SU-DHL-6 (cell line): ENCODE measurements around the gene RYR2.

Source experiments
- H2AFZ ChIP-seq: fragments of 200-600 bp; sonication (generic); 2 replicates; pipeline ENCODE4 v1.6.1; 2014; ENCODE audit warnings: low read depth, mild to moderate bottlenecking, moderate library complexity, mixed read lengths, antibody characterized with exemption, low read length; ENCODE audit not compliant: severe bottlenecking
- H3F3A ChIP-seq: fragments of 200-600 bp; shearing (Covaris generic); 2 replicates; pipeline ENCODE4 v1.6.0; 2016; ENCODE audit warnings: antibody characterized with exemption, mild to moderate bottlenecking; ENCODE audit not compliant: insufficient read depth
- H3K27ac ChIP-seq: fragments of 200-600 bp; sonication (generic); 2 replicates; pipeline ENCODE4 v1.5.1; 2016; ENCODE audit warnings: low read depth, mild to moderate bottlenecking, low read length, moderate library complexity, mixed read lengths
- H3K27me3 ChIP-seq: fragments of 200-600 bp; sonication (generic), shearing (Covaris generic); 2 replicates; pipeline ENCODE4 v1.6.0; 2014; ENCODE audit warnings: mild to moderate bottlenecking, low read length
- H3K36me3 ChIP-seq: fragments of 200-600 bp; sonication (generic); 2 replicates; pipeline ENCODE4 v1.6.1; 2014; ENCODE audit warnings: mild to moderate bottlenecking, low read length, mixed read lengths
- H3K4me2 ChIP-seq: fragments of 300-600, 200-600 bp; shearing (Covaris generic), sonication (generic); 2 replicates; pipeline ENCODE4 v1.6.0; 2014; ENCODE audit warnings: low read length, low read depth, mild to moderate bottlenecking; ENCODE audit not compliant: poor library complexity, severe bottlenecking
- H3K4me3 ChIP-seq: fragments of 200-600 bp; sonication (generic); 2 replicates; pipeline ENCODE4 v1.5.1; 2014; ENCODE audit warnings: antibody characterized with exemption, low read length, mild to moderate bottlenecking, mixed read lengths; ENCODE audit not compliant: insufficient read depth, poor library complexity, severe bottlenecking
- H3K79me2 ChIP-seq: fragments of 200-600 bp; sonication (generic); 2 replicates; pipeline ENCODE4 v1.6.1; 2014; ENCODE audit warnings: mild to moderate bottlenecking, low read length, moderate library complexity; ENCODE audit not compliant: insufficient read depth
- H3K9ac ChIP-seq: fragments of 200-600 bp; sonication (generic); 2 replicates; pipeline ENCODE4 v1.7.0; 2014; ENCODE audit warnings: mild to moderate bottlenecking, low read length
- H3K9me2 ChIP-seq: fragments of 200-600 bp; sonication (generic); replicated peaks from 2 replicates; pipeline ENCODE4 v1.6.1; 2014; ENCODE audit warnings: low read length; ENCODE audit not compliant: insufficient read depth
- H3K9me3 ChIP-seq: fragments of 200-600 bp; sonication (generic); 2 replicates; pipeline ENCODE4 v1.6.1; 2014; ENCODE audit warnings: low read length, mixed read lengths; ENCODE audit not compliant: insufficient read depth
- H4K20me1 ChIP-seq: fragments of 200-600 bp; sonication (generic); 2 replicates; pipeline ENCODE4 v1.6.1; 2014; ENCODE audit warnings: low read depth, mild to moderate bottlenecking, antibody characterized with exemption, low read length, moderate library complexity, mixed read lengths
- EZH2phosphoT487 ChIP-seq: fragments of 200-600 bp; sonication (generic), shearing (Covaris generic); conservative IDR thresholded peaks from 2 replicates; pipeline ENCODE4 v1.6.1; 2018; ENCODE audit warnings: mild to moderate bottlenecking, antibody characterized with exemption, low read length, moderate library complexity, mixed read lengths
- TF ChIP-seq, protein P1 (sequence below): fragments of 200-600 bp; sonication (generic); IDR thresholded peaks from one replicate; pipeline ENCODE4 v1.5.1; 2017; ENCODE audit warnings: antibody characterized with exemption, mild to moderate bottlenecking, low read length, moderate library complexity; ENCODE audit not compliant: insufficient read depth, poor library complexity, severe bottlenecking

Gene RYR2

DNA sequence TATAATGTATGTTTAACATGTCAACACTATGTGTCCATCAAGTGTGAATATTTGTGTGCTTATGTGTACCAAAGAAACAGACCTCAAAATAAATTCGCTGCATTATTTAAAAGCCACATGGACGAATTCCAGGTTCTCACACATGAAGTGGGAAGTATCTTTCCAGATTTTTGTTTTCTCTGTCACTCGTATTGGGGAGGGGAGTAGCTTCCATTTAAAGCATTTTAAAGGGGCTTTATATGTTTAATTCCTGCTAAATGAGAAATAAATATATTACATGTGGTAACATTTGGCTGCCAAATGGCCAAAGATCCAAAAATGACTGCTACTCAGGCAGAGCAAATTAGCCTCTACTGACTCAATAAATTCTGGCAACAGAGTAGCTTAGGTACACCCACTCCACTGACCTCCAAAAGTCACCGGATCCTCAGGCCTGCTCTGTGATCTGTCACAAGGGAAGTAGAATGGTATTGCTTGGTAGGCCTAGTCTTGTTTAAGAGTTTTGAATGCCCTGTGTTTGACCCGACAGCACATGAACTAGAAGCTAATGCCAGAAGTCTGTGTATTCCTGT is 670.7 kb downstream of the RYR2 start:
- Histone ChIP-seq H3K9me2 (no peaks in the 10 kb centered on the region; the same call in 1 of the 2 replicates), H3K27ac (no peak overlapping the region), H3K27me3 (no peaks in the 10 kb centered on the region), H3K4me2 (no peak overlapping the region), H3K36me3 (no peaks in the 10 kb centered on the region), H3K79me2 (no peaks in the 10 kb centered on the region), H3K4me3 (no peak overlapping the region), H4K20me1 (no peaks in the 10 kb centered on the region), H3F3A (no peaks in the 10 kb centered on the region), H3K9ac (no peak overlapping the region), H3K9me3 (no peaks in the 10 kb centered on the region), H2AFZ (no peak overlapping the region)
- TF ChIP-seq, protein P1, sequence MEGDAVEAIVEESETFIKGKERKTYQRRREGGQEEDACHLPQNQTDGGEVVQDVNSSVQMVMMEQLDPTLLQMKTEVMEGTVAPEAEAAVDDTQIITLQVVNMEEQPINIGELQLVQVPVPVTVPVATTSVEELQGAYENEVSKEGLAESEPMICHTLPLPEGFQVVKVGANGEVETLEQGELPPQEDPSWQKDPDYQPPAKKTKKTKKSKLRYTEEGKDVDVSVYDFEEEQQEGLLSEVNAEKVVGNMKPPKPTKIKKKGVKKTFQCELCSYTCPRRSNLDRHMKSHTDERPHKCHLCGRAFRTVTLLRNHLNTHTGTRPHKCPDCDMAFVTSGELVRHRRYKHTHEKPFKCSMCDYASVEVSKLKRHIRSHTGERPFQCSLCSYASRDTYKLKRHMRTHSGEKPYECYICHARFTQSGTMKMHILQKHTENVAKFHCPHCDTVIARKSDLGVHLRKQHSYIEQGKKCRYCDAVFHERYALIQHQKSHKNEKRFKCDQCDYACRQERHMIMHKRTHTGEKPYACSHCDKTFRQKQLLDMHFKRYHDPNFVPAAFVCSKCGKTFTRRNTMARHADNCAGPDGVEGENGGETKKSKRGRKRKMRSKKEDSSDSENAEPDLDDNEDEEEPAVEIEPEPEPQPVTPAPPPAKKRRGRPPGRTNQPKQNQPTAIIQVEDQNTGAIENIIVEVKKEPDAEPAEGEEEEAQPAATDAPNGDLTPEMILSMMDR, result no peak
- TF ChIP-seq EZH2phosphoT487, result no peak

DNA sequence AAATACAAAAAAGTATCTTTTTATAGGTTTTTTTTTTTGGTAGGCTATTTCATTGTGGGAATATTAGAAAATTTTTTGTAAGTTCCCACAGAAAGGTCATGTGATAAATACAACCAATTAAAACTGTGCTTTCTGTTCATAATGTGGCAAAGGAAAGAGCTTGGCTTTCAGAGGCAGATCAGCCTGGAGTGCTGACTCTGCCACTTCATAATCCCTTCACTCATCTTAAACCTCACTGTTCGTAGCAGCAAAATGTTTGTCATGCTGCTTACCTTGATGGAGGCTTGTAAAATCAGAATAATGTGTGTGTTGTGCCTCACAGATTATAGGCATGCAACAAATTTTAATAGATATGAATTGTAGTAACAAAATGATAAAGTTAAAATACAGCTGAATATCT is 671.9 kb downstream of the RYR2 start:
- H3K4me3 ChIP-seq, result no peak overlapping the region
- TF ChIP-seq, protein P1, result no peak
- no peak for TF ChIP-seq EZH2phosphoT487
- H3K9ac ChIP-seq, result no peak overlapping the region
- H3F3A ChIP-seq, result no peaks in the 10 kb centered on the region
- no peak overlapping the region for H3K4me2 ChIP-seq
- no peaks in the 10 kb centered on the region for H4K20me1 ChIP-seq
- no peak overlapping the region for H3K27ac ChIP-seq
- H3K36me3 ChIP-seq, result no peaks in the 10 kb centered on the region
- H3K79me2 ChIP-seq, result no peaks in the 10 kb centered on the region
- no peaks in the 10 kb centered on the region for H3K27me3 ChIP-seq
- H3K9me3 ChIP-seq, result no peaks in the 10 kb centered on the region
- no peaks in the 10 kb centered on the region for H3K9me2 ChIP-seq
- no peak overlapping the region for H2AFZ ChIP-seq

DNA sequence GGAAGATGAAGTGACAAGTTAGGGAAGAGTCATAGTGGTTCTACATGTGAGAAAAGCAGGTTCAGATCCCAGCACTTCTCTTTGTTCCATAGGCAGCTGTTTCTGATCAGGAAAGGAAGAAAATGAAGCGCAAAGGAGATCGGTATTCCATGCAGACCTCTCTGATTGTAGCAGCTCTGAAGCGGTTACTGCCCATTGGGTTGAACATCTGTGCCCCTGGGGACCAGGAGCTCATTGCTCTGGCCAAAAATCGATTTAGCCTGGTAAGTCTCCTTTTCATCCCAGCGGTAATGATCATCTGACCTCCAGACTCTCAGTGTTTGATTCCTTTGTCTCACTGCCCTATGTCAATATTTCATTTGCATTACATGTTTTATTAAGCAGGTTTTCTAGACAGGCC is 675.1 kb downstream of the RYR2 start:
- Histone ChIP-seq H3K4me3 (no peak overlapping the region), H3K9me3 (no peaks in the 10 kb centered on the region), H3K79me2 (no peaks in the 10 kb centered on the region), H3K4me2 (no peak overlapping the region), H3K9me2 (no peaks in the 10 kb centered on the region), H3K9ac (no peak overlapping the region), H3K36me3 (no peaks in the 10 kb centered on the region), H3K27ac (no peak overlapping the region), H4K20me1 (no peaks in the 10 kb centered on the region), H3F3A (no peaks in the 10 kb centered on the region), H3K27me3 (no peaks in the 10 kb centered on the region), H2AFZ (no peak overlapping the region)
- TF ChIP-seq EZH2phosphoT487, result no peak
- TF ChIP-seq, protein P1, result no peak
